ENCODE results near the gene OR6C65. TPM values are rescaled to one million over a fixed set of nuclear protein-coding genes. Genes with fewer than 3 reads are reported as not detected.
A peak's percentile ranks its signal among the peaks of the same experiment; 100 is the strongest.
"Not testable (repeated sequence)": the region's sequence is repeated elsewhere in the genome, so short reads cannot be mapped to it uniquely, and the experiment has no call there.

OR6C65 gene
- total RNA-seq, 1 experiment from 2014 or later, result not detected

GRCh38 chr12:55407866-55408265 is 7.5 kb downstream of the OR6C65 start (continued):
- TF ChIP-seq ZNF425 (CRISPR knock-in tag; conservative IDR thresholded peaks at IDR 0.05), result no peak
- no peak for TF ChIP-seq ZNF532 (CRISPR knock-in tag; IDR thresholded peaks at IDR 0.05; ENCODE audit: borderline replicate concordance)
- no peak for TF ChIP-seq NR2C2 (CRISPR knock-in tag; IDR thresholded peaks at IDR 0.05)

GRCh38 chr12:55409133-55409532 is 8.8 kb downstream of the OR6C65 start:
- CTCF ChIA-PET; POLR2A ChIA-PET; H3K27ac Mint-ChIP-seq; H3K4me3 Mint-ChIP-seq; H3K9me3 Mint-ChIP-seq; ATAC-seq; DNase-seq (ENCODE audit: low spot score); H3K27me3 Mint-ChIP-seq (ENCODE audit: low read depth); H3K4me1 Mint-ChIP-seq; H3K36me3 Mint-ChIP-seq: not testable (repeated sequence)

GRCh38 chr12:55412138-55412537 is 11.8 kb downstream of the OR6C65 start:
- CTCF ChIA-PET; H3K27me3 Mint-ChIP-seq (ENCODE audit: low read depth); POLR2A ChIA-PET; ATAC-seq; H3K27ac Mint-ChIP-seq; DNase-seq (ENCODE audit: low spot score); H3K4me3 Mint-ChIP-seq; H3K9me3 Mint-ChIP-seq; H3K36me3 Mint-ChIP-seq: not testable (repeated sequence)
- peaks cover 20% of the 10 kb centered on the region for H3K4me1 Mint-ChIP-seq

GRCh38 chr12:55413498-55414388 is 13.4 kb downstream of the OR6C65 start:
- DNase-seq (ENCODE audit: low spot score), result peak; percentile 19
- H3K27ac Mint-ChIP-seq; H3K4me3 Mint-ChIP-seq; CTCF ChIA-PET; H3K27me3 Mint-ChIP-seq (ENCODE audit: low read depth); H3K36me3 Mint-ChIP-seq; H3K9me3 Mint-ChIP-seq; POLR2A ChIA-PET: not testable (repeated sequence)
- peaks cover 20% of the 10 kb centered on the region for H3K4me1 Mint-ChIP-seq
- peak; percentile 11 for ATAC-seq

- H3K9me3 Mint-ChIP-seq; H3K27me3 Mint-ChIP-seq (ENCODE audit: low read depth); H3K27ac Mint-ChIP-seq; H3K36me3 Mint-ChIP-seq; POLR2A ChIA-PET: not testable (repeated sequence)
- DNase-seq (ENCODE audit: low spot score) (peak; percentile 13), ATAC-seq (peak; percentile 80)
- Mint-ChIP-seq H3K4me1 (peaks cover 20% of the 10 kb centered on the region), H3K4me3 (peak overlapping the region; percentile 42)
- CTCF ChIA-PET, result interaction anchor here (0.6 kb wide), 1 partner anchor 242 kb away, joined by 3 read pairs; no protein-coding TSS in a partner anchor
Measured at GRCh38 chr12:55414396-55414823, 14.1 kb downstream of the OR6C65 start.

GRCh38 chr12:55414889-55415288 is 14.6 kb downstream of the OR6C65 start:
- DNase-seq (ENCODE audit: low spot score); H3K27ac Mint-ChIP-seq; H3K9me3 Mint-ChIP-seq; POLR2A ChIA-PET; H3K36me3 Mint-ChIP-seq; H3K27me3 Mint-ChIP-seq (ENCODE audit: low read depth): not testable (repeated sequence)
- peak; percentile 88 for ATAC-seq
- CTCF ChIA-PET, result interaction anchor here (0.6 kb wide), 1 partner anchor 242 kb away, joined by 3 read pairs; no protein-coding TSS in a partner anchor
- peak overlapping the region; percentile 64 for H3K4me3 Mint-ChIP-seq
- peaks cover 20% of the 10 kb centered on the region for H3K4me1 Mint-ChIP-seq
